Iris pigment epithelial cell (primary cell): ENCODE results near the gene ANKS6.

Experiments used
- DNase-seq: peaks from one replicate; pipeline ENCODE4 v3.0.0-alpha.2; 2011; ENCODE audit warnings: low read depth

Gene ANKS6

DNA sequence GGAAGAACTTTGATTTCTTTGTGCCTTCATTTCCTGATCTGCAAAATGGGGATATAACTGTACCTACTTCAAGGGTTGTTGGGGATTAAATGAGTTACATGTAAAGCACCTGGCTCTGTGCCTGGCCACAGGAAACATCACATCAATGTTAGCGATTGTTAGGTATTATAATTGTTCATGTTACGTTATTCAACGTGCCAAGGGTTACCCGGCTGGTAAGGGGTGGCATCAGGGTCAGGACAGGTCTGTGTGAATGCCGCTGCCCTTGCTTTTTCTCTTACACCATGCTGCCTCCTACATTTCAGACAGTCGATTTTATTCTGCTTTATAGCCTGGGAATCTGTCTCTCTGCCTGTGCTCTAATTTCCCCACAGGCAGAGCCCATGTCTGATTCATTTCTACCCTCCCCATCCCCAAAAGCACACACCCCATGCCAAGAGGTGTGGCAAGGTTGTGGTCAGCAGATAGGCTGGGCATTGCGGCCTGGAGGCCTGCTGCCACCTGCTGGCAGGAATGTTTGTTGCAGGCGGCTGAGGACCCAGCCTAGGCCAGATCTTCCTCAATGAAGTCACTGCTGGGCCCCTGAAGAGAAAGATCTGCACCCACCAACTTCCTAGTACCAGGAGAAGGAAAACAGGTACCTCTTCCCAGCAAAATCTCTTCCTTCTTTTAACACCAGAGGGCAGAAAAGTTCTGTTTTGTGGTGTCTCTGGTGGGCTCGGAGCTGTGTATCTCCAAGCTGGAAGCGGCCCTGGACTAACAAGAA is 5.3 kb downstream of the ANKS6 start:
- peak; percentile 95 for DNase-seq

DNA sequence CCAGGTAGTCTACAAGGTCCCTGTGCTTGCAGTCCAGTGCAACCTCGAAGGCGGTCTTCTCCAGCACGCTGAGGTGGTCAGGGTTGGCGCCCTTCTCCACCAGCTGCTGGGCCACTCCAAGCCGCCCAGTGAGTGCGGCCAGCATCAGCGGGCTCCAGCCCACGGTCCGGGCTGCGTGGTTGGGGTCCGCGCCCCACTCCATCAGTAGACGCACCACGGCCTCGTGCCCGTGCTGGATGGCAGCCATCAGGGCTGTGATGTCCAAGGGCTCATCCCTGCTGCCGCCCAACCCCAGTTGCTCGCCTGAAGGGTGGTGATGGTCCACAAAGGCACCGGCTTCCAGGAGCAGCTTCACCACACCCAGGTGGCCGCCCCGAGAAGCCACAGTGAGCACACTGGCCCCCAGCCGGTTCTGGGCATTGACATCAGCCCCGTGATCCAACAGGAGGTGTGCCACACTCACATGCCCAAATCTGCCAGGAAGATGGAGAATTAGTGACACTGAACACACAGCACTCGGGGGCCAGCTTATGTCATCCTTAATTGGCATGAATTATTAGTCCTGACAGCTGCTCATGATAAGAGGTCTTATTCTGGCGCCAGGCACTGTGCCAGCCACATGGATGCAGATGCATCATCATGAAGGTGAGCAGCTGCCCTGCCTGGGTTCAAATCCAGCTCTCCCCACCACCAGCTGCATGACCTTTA is 6.1 kb downstream of the ANKS6 start:
- DNase-seq, result no peak

DNA sequence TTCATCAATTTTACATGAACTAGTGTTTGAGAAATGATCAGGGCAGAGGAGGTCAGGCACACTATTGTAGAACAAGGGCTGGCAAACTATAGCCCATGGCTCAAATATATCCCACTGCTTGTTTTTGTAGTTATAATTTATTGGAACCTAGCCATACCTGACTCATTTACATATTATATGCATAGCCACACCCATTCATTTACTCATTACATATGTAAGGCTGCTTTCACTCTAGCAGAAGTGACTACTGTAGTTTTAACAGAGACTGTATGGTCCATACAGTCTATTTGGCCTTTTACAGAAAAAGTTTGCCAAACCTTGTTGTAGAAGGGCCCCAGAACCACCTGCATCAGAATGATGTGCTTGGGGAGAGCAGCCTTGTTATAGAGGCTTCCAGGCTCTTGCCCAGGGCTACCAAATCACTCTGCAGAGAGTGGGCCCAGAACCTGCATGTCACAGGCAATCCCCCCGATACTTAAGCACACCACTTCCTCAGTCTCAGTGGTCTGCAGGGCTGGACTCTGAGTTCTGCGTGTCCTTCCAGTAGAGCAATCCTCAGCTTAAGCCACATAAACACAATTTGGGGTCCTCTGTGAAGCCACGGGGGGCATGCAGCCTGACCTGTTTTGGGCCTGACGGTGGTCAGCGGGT is 6.7 kb downstream of the ANKS6 start:
- no peak for DNase-seq

DNA sequence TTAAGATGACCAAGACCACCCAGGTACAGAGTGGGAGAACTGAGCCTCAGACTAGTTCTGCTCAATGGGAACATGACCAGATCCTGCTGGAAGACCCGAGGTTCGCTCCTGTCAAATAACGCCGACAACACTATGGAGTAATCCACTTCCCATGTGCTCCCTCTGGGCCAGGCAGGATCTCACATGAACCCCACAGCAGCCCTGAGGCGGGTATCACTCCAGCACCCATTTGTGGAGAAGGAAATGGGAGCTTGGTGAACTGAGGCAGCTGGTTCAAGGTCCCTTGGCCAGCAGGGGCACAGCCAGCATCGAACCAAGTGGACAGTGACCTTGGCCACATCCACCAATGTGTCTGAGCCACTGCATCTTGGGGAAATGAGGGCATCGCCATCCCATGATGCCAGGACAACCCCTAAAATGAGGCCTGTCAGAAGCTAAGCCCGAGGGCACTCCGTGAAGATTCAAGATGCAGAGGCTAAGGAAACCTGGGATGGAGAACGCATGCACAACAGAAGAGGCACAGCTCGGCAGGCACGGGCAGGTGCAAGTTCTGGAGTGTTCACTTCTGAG is 8.5 kb downstream of the ANKS6 start:
- DNase-seq, result no peak

DNA sequence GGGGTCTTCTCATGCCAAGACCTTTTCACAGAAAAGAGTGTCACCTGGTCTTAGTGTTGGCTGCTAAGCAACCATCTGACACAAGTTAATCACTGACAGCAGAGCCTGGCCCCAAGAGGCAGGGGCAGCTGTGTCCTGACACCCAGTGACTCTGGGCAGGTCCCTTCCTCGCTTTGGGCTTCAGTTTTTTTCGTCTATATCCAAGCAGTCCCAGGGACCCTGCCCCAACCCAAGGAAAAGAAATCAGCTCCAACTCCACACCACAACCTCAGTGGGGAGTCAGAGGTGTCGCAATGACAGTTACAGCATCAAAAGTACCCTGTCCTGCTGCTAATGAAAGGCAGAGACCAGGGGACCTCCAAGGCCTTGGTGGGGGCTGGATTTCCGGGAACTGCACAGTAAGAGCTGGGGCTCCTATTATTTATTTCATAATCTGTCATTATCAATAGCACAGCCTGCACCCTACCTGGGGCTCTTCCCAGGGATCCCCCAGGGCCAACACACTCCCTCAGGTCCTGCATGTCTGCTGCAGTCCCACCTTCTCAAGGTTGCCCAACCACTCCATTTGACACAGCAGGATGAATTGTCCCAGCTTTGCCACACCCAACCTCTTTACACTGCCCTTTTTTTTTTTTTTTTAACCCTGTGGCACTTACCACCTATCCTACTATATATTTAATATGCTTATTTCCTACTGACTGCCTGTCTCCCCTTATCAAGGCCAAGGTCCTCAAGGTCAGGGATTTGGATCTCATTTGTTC is 9.4 kb downstream of the ANKS6 start:
- no peak for DNase-seq

DNA sequence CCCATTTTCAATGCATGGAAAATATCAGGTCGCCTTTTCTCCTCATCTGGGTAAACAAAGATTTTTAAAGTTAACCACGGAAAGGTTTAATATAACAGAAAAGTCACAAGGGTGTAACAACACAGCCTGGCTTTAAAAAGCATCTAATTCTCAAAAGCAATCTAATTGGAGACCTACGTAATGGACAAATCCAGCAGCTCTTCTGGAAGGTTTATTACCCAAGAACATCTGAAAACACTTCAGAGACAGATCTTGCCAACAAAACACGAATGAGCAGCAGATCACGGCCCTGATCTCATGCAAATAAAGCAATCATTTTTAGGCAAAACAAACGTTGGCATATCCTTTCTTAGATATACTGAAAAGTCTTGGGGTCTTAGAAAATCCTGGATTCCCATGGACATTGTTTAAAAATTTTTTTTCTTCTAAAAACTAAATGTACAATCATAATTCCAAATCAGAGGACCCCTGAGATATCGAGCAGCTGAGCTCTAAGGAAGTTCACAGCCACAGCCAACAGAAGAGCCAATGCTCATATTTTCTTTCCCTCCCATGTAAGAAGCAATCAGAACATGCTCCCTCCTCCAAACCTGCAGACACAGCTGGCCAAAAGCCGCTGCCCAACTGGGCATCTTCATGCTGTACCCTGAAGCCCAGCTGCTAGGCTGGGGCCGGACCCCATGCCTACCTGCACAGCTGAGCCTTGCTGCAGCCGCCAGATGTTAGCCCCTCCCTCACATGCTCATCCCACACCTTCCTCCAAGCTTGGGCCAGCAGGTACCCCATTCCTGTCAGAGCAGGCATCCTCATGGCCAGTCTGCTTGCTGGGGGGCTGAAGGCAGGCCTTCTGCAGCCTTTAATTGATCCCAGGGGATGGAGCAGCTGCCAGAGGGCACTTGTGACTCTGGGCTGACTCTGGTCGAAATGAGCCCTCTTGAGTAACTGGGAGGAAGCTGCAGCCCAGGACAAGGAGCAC is 11.2 kb downstream of the ANKS6 start:
- no peak for DNase-seq

DNA sequence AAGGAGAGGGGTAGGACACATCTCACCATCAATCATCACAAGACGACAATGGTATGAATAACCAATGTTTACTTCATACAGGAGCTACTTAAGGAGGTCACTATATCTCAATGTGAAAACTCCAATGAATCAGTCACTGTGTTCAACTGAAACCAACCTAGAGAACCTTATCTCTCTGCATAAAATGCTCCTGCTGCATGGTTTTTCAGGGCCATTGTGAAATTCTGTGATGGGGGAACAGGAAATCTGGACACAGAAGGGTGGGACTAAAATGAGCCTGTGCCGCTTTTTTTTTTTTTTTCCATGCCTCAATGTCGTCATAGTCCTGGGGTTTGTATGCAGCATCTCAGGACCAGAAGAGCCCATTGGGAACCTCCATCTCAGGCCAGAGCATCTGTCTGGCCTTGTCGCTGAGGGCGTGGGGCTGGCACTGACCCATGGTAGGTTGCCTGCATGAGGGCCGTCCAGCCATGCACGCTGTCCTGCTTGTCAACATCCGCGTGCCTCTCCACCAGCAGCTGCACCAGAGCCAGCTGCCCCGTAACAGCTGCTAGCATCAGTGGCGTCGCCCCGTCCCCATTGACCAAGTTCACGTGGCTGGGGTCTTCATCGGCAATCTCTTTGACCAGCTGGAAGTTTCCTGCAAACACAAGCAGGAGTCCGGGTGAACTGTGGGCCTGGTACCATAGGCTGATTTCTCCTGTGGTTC is 12.7 kb downstream of the ANKS6 start:
- no peak for DNase-seq

DNA sequence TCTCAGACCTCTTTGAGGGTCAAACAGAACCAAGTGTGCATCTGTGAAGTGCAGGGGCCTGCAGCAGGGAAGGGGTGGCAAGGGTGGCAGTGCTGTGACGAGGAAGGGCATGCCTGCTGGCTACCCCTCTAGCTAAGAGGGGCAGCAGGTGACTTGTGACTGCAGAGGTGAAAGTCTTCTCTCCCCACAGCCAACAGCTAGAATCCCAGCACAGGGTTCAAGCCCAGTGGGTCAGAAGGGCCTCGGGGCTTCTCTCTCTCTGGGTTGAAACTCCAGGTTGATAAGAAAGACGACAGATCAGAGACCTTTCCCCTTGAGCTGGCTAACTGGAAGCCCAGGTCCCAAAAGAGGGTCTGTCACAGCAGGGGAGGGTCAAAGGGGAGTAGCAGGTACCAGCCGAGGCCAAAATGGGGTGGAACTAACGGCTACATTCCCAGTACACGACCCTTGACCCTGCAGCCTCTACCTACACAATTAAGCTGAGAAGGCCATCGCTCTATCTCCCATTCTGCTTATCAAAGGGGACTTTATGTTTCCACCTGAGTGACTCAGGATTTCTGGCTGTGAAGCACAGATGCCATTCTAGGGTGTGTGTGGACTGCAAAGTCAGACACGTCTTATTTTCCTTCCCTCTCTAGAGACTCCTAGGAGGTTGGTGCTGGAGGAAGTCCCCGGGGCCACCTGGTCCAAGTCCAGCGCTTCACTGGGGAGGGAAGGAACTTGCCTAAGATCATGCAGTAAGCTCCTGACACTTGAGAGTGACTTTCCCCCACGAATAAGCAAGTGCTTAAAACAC is 14.6 kb downstream of the ANKS6 start:
- no peak for DNase-seq

DNA sequence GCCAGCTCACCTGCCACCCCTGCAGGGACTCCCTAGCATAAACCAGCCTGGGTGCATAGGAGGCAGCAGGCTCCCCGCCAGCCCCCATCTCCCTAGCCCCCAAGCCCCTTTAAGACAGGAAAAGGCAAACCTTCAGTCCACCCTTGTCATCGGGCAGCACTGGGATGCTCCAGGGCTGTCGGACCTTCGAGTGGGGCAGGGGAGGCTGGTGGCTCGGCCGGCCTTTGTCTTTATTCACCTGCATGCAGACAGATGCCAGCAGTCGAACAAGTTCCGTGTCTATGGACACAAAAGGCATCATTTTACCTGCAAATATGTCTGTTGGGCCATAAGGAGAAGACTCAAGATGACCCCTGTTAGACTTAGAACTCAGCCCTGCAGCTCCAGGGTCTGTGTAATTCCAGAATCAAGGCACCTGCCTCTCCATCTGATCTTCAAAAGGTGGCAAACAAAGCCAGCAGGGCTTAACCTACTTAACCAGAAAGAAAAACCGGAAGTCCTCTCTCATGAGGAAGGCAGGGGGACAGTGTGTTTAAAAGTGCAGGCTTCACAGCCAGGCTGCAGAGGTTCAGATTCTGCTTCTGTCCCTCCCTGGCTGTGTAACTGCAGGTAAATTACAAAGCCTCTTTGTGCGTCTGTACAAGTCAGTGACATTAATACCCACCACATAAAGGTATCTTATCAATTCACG is 16.2 kb downstream of the ANKS6 start:
- no peak for DNase-seq

DNA sequence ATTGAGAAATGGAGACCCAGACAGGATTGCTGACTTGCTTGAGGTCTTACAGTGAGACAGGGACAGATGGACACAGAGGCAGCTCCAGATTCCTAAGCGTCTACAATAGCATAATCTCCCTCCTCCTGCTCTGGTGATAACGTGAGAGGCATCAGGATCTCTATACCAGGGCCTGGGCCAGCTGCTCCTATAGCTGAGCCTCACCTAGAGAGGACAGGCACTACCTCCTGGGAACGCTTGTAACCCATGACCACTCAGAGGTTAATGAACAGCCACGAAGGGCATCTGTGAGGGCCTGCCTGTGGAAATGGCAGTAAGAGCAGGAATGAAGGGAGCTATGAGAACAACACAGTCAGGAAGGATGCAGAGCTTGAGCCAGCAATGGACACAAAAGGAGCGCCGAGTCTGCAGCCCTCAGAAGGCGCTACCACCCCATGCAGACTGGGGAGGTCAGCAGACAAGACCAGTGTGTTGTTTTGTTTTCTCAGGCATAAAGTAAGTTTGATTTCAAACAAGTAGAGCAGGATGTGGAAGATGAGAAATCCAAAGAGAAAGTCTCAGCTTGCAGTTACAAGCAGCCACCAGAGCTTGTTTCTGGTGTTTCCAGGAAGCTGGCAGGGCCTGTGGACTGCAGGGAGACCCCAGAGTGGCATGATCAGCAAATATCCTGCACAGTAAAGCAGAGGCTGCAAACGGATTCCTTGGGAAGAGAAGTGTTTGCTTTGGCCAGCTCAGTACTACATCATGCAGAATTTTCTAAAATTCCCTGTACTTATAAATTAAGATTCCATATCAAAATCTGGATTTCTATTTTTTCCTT is 17.4 kb downstream of the ANKS6 start:
- DNase-seq, result no peak

DNA sequence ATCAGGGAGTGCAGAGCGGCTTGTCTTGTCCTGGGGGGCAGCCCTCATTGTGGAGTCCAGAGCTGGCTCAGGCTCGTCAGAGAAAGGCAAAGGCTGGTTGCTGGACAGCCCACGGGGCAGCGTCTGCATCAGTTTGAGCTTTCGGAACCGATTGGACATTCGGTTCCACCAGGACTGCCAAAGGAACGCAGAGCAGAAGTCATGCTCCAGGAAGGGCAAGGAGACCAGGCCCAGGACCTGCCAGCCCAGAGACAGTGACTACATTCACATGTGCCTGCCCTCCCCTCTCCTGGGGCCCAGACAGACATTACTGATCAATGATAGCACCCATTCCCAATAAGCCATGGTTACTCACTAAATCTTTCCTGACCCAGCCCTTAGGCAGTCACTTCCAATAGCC is 18.1 kb downstream of the ANKS6 start:
- DNase-seq, result no peak

DNA sequence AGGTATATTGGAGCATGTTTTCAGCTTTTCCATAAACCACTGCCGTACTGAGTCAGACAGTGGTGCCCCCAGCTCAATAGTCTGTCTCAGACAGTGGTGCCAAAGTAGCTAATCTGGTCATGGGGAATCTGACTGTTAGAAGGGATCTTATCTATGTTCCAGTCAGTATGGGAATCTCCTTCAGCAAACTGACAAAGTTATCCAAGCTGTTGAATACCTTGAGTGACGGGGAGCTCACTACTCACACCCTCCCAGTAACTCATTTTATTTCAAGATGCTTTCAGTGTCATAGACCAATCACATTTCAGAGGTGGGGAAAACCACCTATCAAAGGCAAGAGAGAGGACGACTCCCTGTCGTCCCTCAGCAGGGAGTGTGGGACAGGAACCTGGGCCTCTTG is 18.7 kb downstream of the ANKS6 start:
- DNase-seq, result no peak

DNA sequence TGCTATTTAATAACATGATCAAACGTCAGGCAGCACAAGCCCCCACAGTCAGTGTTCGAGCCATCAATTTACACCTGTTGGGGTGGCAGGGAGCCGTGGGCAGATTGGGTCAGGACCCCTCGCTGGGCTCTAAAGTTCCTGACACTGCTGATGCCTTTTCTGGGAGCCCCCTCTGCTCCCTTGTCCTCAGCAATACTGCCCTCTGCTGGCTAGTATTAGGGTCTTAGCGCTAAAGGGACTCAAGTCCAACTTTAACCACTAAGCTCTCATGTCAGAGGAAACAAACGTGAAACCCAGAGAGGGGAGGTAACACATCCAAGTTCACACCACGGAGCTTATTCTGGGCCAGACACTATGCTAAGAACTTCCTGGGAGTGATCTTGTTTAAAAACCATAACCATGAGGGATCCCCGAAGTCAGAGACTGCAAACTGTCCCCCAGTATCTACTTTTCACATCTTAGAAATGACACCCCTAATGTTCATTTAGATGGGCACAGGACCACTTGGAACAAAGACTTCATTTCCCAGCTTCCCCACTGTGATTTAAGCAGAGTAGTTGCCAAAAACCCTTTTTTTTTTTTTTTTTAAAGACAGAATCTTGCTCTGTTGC is 20.4 kb downstream of the ANKS6 start:
- DNase-seq, result peak; percentile 75

DNA sequence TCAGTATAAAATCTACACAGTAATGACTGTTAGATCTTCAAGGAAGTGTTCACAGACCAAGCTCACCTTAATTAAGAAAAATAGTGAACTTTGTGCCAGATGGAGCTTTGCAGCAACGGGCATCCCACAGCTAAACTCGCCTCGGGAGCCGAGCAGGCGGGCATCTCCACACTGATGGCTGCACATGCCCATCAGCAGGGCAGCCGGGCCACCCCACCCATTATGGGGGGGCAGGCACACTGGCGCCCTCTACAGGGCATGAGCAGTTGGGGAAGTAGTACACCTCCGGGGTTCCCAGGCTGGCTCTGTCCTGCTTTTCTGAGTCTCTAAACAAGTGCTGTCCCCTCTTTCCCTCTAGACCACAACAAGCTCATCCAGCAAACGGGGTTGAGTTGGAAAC is 21.6 kb downstream of the ANKS6 start:
- DNase-seq, result no peak

DNA sequence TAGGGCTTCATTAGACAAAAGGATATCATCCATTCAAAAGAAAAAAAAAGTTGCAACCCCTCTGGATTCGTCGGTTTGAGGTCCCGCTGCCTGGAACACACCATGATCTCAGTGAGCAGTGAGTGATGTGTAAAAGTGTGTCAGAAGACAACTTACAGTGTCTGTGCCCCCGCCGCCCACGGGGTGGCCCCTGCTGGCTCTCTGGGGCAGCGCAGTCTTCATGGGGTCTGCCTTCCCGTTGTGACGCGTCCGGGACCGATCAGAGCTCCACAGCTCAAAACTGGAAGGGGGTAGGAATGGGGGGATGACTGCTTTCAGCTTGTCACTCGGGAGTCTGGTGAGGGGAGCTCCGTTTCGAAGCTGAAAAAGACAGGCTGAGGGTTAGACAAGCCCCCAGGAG is 22.6 kb downstream of the ANKS6 start:
- no peak for DNase-seq

DNA sequence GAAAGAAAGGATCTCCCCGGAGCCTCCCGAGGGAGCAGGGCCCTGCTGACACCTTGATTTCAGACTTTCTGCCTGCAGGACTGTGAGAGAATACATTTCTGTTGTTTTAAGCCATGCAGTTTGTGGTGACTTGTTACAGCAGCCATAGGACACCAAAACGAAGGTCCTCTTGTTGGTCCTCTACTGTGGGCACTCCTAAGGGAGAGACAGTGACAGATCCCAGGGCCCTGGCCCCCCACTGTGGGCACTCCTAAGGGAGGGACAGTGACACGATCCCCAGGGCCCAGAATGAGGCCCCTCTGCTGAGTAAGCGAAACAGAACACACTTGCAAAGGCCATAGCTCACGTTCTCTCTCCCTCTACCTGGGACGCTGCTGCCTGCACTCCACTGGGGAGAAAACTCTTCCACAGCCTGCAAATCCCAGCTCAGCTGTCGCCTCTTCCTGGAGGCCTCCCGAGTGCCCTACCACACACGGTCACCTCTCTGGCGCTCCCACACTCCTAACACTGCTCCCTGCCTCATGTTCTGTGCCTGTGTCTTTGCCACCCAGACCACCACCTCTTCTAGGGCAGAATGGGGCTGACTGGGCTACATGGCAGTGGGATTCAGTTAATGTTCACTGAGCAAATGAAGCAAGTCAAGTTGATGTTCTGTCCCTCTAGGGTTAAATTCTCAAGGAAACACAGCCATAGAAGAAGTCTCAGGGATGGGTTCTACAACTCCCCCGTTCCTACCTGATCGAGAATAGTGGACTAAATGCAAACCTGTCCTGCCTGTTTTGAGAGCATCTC is 23.8 kb downstream of the ANKS6 start:
- no peak for DNase-seq
